DMS79 treated with DMSO at 0.1 percent for 48 hours (cell line): ENCODE data around the gene AMPD1.

Experiments
- DNase-seq: peaks from one replicate; lab custom pipeline; 2025; lab: John Stamatoyannopoulos, UW

The AMPD1 gene

GRCh38 chr1:114638910-114639309, 56.4 kb downstream of the AMPD1 start:
- no peak for DNase-seq

GRCh38 chr1:114632427-114632826, 62.9 kb downstream of the AMPD1 start:
- DNase-seq = no peak

GRCh38 chr1:114627107-114627506, 68.2 kb downstream of the AMPD1 start:
- DNase-seq = no peak

DNA sequence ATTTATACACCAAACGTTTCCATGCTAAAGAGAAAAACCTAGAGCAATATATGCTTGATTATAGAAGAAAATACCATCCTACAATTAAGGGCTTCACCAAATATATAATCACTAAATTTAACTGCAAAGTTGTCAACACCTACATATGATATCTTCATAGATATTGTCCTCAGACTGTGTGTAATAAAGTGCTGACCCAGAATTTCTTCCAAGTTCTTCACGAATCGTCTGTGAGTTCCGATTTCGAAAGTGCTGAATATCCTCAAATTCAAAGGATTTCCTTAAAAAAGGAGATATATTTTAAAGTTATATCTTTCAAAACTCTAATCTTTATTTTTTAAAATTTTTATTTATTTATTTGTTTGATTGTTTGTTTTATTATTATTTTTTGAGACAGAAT, 72.0 kb downstream of the AMPD1 start:
- DNase-seq = no peak
